GM18511 (cell line): ENCODE data around the gene CA9.

Source experiments
- ATAC-seq: cut with Tn5 transposase; IDR thresholded peaks from one replicate; pipeline ENCODE4 v1.9.1; 2021; ENCODE audit warnings: mild to moderate bottlenecking, moderate library complexity; ENCODE audit not compliant: unreplicated experiment

The CA9 gene

GRCh38 chr9:35651956-35652828, 21.5 kb upstream of the CA9 start:
- ATAC-seq, result no peak

DNA sequence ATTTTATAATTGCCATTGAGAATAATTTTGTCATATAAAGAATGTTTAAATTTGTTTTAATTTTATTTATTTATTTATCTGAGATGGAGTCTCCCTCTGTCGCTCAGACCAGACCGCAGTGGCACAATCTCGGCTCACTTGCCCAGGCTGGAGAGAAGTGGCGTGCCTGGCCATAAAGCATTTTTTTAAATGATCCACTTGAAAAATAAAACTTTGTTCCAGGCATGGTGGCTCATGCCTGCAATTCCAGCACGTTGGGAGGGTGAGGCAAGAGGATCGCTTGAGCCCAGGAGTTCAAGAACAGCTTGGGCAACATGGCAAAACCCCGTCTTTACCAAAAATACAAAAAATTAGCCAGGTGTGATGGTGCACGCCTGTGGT, 20.9 kb upstream of the CA9 start:
- no peak for ATAC-seq

DNA sequence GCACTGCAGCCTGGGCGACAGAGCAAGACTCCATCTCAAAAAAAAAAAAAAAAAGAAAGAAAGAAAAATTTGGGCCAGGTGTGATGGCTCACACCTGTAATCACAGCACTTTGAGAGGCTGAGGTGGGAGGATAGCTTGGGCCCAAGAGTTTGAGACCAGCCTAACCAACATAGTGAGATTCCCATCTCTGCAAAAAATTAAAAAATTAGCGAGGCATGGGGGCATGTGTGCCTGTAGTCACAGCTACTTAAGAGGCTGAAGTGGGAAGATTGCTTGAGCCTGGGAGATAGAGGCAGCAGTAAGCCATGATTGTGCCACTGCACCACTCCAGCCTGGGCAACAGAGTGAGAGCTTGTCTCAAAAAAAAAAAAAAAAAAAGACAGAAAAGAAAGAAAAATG, 20.1 kb upstream of the CA9 start:
- no peak for ATAC-seq

DNA sequence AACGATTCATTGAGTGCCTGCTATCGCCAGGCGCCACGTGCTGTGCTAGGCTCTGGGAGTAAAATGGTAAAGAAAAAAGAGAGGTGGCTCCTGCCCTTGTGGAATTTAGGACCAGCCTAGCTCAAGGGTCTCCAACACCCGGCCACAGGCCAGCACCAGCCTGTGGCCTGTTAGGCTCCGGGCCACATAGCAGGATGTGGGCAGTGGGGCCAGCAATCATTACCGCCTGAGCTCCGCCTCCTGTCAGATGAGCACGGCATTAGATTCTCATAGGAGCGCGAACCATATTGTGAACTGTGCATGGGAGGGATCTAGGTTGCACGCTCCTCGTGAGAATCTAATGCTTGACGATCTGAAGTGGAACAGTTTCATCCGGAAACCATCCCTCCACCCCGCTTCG, 17.4 kb upstream of the CA9 start:
- ATAC-seq, result no peak

DNA sequence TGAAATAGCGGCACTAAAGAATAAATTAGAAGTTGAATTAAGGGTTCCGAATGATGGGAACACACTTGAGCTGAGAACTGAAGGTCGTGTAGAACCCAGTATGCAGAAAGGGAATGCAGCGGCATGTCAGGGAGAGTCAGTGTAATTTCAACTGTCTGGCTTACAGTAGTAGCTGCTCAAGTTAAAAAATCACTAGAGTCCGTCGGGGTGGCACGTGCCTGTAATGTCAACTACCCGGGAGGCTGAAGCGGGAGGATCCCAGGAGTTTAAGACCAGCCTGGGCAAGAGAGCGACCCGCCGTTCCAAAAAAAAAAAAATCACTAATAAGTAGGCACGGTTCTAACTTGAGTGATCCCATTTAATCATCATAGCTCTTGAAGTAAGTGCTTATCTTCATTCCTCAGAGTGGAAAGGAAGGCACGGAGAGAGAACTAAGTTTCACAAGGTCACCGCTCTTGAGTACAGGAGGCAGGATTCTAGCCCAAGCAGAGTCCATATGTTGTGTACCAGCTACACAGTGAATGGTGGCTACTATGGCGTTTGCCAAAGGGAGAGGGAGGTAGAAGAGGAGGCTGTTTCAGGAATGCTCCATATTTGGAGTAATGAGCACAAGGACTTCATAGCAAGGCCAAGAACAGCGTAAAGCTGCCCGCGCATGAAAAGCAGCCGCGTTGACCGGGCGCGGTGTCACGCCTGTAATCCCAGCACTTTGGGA, 16.7 kb upstream of the CA9 start:
- ATAC-seq, result no peak

DNA sequence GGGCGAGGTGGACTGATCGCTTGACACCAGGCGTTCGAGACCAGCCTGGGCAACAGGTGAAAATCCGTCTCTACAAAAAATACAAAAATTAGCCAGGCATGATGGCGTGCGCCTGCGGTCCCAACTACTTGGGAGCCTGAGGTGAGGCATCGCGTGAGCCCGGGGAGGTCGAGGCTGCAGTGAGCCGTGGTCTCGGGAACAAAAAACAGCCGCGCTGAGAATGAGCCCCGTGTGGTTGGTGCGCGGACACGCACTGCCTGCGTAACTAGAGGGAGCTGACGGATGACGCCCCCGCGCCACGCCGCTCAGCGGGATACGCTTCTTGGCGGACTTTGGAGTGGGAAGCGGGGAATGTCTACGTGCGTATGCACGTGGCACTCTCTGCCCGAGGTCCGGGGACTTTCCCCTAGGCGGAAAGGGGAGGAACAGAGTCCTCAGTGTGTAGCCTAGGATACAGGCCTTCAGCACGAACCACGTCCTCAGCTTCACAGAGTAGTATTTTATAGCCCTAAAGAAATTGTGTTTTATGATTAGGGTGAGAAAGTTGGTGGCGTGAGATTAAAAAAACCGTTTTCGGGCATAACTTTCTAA, 16.1 kb upstream of the CA9 start, which contains the start of gene RMRP:
Gene RMRP (minus strand): TSS at position 474 of the 591 bp plus-strand sequence.
- ATAC-seq, result peak; percentile 90

GRCh38 chr9:35658137-35658967, 15.4 kb upstream of the CA9 start, which contains the start of gene CCDC107:
TSS of gene CCDC107 (plus strand) at chr9:35658292. CDS start at chr9:35658380, 88 bp downstream.
- ATAC-seq, result peak; percentile 69

DNA sequence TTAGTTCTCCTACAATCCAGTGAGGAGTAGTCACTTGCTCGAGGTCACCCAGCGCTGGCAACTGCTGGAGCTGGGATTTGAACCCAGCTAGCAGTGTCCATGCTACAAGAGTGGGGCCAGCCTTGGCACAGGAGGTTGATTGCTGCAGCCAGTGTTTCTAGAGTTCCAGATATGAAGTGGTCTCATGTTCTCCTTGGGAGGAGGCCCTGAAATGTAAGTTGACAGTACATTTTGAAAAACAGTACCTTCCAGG, 14.8 kb upstream of the CA9 start:
- no peak for ATAC-seq

DNA sequence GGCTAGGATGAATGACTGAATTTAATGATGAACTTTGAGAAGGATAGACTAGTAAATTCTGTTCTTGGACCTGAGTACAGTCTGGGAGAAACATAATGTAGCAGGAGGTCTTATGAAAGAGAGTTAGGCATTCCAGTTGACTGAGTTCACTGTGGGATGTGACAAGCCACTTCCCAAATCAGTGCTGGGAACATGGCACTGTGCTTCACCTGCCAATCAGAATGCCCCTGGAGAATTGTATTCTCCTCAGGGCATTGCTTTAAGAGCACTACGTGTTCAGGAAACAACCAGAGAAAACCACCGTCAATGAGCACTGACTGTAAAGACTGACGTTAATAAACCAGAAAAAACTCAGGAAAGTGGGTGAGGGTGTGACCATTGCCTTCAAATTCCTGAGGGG, 14.4 kb upstream of the CA9 start:
- no peak for ATAC-seq

DNA sequence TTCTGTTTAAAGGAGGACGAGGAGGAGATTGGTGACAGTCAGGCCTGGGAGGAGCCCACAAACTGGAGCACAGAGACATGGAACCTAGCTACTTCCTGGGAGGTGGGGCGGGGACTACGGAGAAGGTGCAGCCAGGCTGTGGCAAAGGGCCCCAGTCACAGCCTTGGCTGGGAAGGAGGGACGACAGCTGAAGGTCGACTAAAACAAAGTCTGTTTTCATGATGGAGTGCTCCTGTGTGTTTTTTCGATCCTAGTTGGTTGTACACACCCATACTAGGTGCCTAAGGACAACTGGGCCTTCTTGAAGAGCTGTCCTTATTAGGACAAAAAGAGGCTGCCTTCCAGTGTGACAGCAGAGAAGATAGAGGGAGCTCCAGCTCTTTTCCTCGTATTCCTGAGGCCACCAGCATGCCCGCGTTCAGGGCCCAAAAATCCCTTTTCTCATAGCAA, 12.7 kb upstream of the CA9 start:
- ATAC-seq, result no peak

DNA sequence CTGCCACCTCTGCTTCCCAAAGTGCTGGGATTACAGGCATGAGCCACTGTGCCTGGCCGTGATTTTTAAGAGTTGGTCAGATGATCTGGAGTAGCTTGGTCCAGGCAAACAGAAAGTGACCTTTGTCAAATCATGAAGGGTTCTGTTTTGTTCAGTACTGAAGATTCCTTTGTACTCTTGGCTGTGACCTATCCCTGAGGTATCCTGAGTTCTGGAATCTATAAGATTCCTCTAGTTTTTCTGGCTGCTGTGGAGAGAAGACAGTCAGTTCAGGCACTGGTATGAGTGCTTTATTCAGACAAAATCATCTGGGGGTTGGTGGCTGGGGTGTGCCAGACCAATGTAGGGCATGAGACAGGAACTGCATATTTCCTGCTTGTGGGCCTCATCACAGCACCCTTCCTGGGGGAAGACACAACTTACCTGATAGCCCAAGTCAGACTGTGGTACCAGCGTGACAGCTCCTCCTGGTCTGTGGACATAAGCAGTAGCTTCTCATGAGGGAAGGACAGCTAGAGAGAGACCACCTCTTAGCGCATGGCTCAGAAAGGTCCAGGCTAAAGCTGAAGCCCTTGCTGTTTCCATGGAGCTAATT, 11.9 kb upstream of the CA9 start:
- no peak for ATAC-seq

- ATAC-seq, result no peak
Observed at GRCh38 chr9:35662437-35662836, 11.3 kb upstream of the CA9 start.

GRCh38 chr9:35664531-35665470, 8.9 kb upstream of the CA9 start, which contains the start of gene ARHGEF39:
TSS of gene ARHGEF39 (minus strand) at chr9:35665195. CDS start at chr9:35665169, 26 bp downstream.
- peak; percentile 83 for ATAC-seq

GRCh38 chr9:35665471-35665818, 8.3 kb upstream of the CA9 start:
- no peak for ATAC-seq

DNA sequence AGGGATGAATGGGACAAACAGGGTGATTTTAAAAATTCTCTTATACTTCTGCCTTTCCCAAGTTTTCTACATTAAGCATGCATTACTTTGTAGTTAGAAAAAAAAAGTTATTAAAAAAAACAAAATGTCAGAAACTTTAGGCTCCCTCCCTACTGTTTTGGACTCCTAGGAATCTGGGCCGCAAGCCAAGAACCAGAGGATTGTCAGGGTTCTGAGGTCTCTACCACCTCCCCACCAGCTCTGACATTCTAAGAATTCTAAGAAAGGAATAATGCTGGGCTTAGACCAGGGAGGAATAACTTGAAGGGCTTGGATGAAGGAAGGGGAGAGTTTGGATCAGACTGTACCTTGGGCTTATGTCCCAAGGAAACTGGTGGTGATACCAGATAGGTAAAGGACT, 7.7 kb upstream of the CA9 start:
- no peak for ATAC-seq

DNA sequence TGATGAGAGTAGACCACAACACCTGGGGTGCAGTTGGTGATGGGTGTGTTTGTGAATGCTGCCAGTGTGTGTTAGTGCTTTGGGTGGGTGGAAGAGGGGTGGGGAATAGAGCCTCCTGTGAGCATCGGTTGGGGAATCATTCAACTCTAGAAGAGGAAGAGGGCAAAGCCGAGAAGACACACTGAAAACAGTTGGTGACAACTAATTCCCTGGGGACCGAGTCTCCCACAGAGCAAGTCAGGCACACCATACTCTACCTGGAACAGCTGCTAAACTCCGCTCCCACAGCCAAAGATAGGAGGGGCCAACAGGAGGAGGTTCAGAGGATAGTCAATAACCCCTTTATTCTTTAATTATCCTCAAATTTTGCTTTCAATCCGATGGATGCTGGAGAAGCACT, 7.2 kb upstream of the CA9 start:
- ATAC-seq, result no peak

DNA sequence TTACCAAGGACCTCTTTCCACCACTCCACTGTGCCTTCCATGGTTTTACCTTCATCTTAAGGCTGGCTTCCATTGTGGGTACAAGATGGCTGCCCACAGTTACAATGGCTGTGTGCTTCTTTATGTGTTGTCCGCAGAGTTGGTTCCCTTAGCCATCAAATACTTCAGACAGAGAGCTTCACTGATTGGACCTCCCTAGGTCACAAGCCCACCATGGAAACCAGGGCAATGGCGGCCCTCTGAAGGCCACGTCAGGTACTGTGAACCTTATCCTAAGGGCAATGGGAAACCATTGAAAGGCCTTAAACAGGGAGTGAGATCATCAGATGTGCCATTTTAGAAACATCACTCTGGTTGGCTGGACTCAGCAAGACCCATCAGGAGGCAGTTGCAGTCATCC, 5.8 kb upstream of the CA9 start:
- no peak for ATAC-seq

GRCh38 chr9:35669331-35670145, 4.2 kb upstream of the CA9 start:
- ATAC-seq, result no peak

GRCh38 chr9:35674025-35674361, 265 bp downstream of the CA9 start:
- no peak for ATAC-seq
